Muscle layer of colon (tissue), 2 donors: ENCODE data around the gene TICRR.
A peak's percentile ranks its signal among the peaks of the same experiment; 100 is the strongest.

Experiments
- H3K27ac ChIP-seq: one replicate; pipeline ENCODE4 v1.7.0; 2013; ENCODE audit warnings: low read depth, mild to moderate bottlenecking, low read length, moderate library complexity
- H3K27me3 ChIP-seq, 2 donors: one replicate each; pipeline ENCODE4 v1.7.0; 2013; ENCODE audit warnings: low read length in 2 of 2, mild to moderate bottlenecking in 2 of 2; ENCODE audit not compliant: insufficient read depth in 2 of 2, control insufficient read depth in 1 of 2
- H3K36me3 ChIP-seq: one replicate; pipeline ENCODE4 v1.7.0; 2013; ENCODE audit warnings: mild to moderate bottlenecking, low read length; ENCODE audit not compliant: insufficient read depth
- H3K4me1 ChIP-seq: one replicate; pipeline ENCODE4 v1.7.0; 2013; ENCODE audit warnings: mild to moderate bottlenecking, low read length; ENCODE audit not compliant: insufficient read depth
- H3K4me3 ChIP-seq, 2 donors: one replicate each; pipeline ENCODE4 v1.7.0; 2013; ENCODE audit warnings: low read length in 2 of 2, low read depth in 1 of 2, mild to moderate bottlenecking in 1 of 2, moderate library complexity in 1 of 2
- H3K9ac ChIP-seq: one replicate; pipeline ENCODE4 v1.7.0; 2013; ENCODE audit warnings: low read length
- H3K9me3 ChIP-seq: one replicate; pipeline ENCODE4 v1.7.0; 2013; ENCODE audit warnings: mild to moderate bottlenecking, low read length
- donor health status: abdominal sarcoma.
- donor health status: Adenocarcinoma of cecum.

The TICRR gene, protein sequence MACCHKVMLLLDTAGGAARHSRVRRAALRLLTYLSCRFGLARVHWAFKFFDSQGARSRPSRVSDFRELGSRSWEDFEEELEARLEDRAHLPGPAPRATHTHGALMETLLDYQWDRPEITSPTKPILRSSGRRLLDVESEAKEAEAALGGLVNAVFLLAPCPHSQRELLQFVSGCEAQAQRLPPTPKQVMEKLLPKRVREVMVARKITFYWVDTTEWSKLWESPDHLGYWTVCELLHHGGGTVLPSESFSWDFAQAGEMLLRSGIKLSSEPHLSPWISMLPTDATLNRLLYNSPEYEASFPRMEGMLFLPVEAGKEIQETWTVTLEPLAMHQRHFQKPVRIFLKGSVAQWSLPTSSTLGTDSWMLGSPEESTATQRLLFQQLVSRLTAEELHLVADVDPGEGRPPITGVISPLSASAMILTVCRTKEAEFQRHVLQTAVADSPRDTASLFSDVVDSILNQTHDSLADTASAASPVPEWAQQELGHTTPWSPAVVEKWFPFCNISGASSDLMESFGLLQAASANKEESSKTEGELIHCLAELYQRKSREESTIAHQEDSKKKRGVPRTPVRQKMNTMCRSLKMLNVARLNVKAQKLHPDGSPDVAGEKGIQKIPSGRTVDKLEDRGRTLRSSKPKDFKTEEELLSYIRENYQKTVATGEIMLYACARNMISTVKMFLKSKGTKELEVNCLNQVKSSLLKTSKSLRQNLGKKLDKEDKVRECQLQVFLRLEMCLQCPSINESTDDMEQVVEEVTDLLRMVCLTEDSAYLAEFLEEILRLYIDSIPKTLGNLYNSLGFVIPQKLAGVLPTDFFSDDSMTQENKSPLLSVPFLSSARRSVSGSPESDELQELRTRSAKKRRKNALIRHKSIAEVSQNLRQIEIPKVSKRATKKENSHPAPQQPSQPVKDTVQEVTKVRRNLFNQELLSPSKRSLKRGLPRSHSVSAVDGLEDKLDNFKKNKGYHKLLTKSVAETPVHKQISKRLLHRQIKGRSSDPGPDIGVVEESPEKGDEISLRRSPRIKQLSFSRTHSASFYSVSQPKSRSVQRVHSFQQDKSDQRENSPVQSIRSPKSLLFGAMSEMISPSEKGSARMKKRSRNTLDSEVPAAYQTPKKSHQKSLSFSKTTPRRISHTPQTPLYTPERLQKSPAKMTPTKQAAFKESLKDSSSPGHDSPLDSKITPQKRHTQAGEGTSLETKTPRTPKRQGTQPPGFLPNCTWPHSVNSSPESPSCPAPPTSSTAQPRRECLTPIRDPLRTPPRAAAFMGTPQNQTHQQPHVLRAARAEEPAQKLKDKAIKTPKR (N-terminal part only)

GRCh38 chr15:89575146-89575655 is at the start of gene TICRR:
TSS of gene TICRR (plus strand) at chr15:89575469. CDS start at chr15:89575587, 118 bp downstream.
- Histone ChIP-seq H3K4me1 (no peaks in the 10 kb centered on the region), H3K36me3 (no peaks in the 10 kb centered on the region), H3K27ac (no peak within 1 kb of the TSS)

GRCh38 chr15:89526181-89526580 is 49.1 kb upstream of the TICRR start:
- Histone ChIP-seq H3K9me3 (no peaks in the 10 kb centered on the region), H3K4me1 (no peaks in the 10 kb centered on the region), H3K36me3 (no peaks in the 10 kb centered on the region), H3K27ac (no peak overlapping the region), H3K9ac (no peak overlapping the region), H3K27me3 (no peaks in the 10 kb centered on the region), H3K4me3 (no peak overlapping the region)

More at GRCh38 chr15:89575146-89575655, at the start of gene TICRR:
- H3K9me3 ChIP-seq, result no peaks in the 10 kb centered on the region
- H3K27me3 ChIP-seq, result no peaks in the 10 kb centered on the region
- peak within 1 kb of the TSS; percentile 78 to 84 for H3K4me3 ChIP-seq
- H3K9ac ChIP-seq, result no peak within 1 kb of the TSS

- no peaks in the 10 kb centered on the region for H3K4me1 ChIP-seq
- H3K27ac ChIP-seq, result no peak overlapping the region
- no peaks in the 10 kb centered on the region for H3K27me3 ChIP-seq
- H3K9me3 ChIP-seq, result no peaks in the 10 kb centered on the region
- H3K4me3 ChIP-seq, result no peak overlapping the region
- H3K36me3 ChIP-seq, result no peaks in the 10 kb centered on the region
- H3K9ac ChIP-seq, result no peak overlapping the region
Measured at GRCh38 chr15:89526601-89527441, 48.4 kb upstream of the TICRR start.

DNA sequence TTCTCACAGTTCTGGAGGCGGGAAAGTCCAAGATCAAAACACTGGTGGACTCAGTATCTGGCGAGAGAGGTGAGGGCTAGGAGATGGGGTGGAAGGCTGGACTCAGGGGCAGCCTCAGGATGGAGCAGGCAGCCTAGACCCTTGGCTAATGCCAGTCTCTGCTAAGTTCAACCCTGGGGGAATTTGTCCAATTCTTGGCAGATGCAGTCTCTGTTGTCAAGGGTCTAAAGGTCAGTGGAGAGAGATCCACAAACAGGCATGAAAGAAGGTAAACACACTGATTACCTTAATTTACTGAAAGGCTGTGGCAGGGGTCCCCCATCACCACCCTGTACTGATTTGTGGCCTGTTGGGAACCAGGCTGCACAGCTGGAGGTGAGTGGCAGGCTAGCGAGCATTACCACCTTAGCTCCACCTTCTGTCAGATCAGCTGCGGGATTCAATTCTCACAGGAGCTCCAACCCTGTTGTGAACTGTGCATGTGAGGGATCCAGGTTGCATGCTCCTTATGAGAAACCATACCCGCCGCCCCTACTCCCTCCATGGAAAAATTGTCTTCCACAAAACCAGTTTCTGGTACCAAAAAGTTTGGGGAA is 46.4 kb upstream of the TICRR start:
- no peaks in the 10 kb centered on the region for H3K4me1 ChIP-seq
- H3K9ac ChIP-seq, result no peak overlapping the region
- no peaks in the 10 kb centered on the region for H3K27me3 ChIP-seq
- H3K36me3 ChIP-seq, result no peaks in the 10 kb centered on the region
- no peak overlapping the region for H3K27ac ChIP-seq
- H3K9me3 ChIP-seq, result no peaks in the 10 kb centered on the region
- H3K4me3 ChIP-seq, result no peak overlapping the region

DNA sequence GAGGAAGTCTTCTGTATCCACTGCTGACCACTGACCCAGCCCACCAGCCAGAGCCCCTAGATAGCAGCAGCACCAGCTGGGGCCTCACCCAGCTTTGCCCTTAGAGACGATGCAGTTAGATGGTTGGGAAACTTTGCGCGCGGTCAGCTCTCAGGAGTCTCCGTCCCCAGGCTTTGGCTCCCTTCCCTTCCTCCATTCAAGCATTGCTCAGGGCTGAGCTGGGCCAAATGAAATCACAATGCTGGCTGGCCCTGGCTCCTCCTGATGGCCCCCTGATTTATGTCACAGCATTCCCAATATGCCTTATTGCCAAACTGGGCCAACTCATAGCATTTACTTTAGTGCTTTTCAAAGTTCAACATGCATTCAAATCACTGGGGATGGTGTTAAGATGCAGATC is 44.3 kb upstream of the TICRR start:
- Histone ChIP-seq H3K4me1 (no peaks in the 10 kb centered on the region), H3K27me3 (no peaks in the 10 kb centered on the region)

GRCh38 chr15:89531796-89532537 is 43.3 kb upstream of the TICRR start:
- no peak overlapping the region for H3K27ac ChIP-seq

More for the DNA sequence above, 44.3 kb upstream of the TICRR start:
- no peak overlapping the region for H3K4me3 ChIP-seq
- no peaks in the 10 kb centered on the region for H3K36me3 ChIP-seq
- no peak overlapping the region for H3K9ac ChIP-seq
- no peaks in the 10 kb centered on the region for H3K9me3 ChIP-seq
- H3K27ac ChIP-seq, result no peak overlapping the region

DNA sequence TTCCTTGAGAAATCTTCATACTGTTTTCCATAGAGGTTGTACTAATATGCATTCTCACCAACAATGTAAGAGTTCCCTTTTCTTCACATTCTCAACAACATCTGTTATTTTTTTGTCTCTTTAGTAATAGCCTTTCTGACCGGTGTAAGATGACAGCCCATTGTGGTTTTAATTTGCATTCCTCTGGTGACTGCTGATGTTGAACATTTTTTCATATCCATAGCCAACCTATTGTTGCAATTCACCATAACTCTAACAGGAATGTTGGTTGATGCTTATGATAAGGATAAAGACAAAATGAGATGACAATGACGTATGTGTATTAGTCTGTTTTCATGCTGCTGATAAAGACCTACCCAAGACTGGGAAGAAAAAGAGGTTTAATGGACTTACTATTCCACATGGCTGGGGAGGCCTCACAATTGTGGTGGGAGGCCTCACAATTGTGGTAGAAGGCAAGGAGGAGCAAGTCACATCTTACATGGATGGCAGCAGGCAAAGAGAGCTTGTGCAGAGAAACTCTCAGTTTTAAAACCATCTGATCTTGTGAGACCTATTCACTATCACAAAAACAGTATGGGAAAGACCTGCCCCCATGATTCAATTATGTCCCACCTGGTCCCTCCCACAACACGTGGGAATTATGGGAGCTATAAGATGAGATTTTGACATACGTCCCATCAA is 41.3 kb upstream of the TICRR start:
- Histone ChIP-seq H3K9me3 (no peaks in the 10 kb centered on the region), H3K27ac (no peak overlapping the region), H3K4me3 (no peak overlapping the region), H3K4me1 (no peaks in the 10 kb centered on the region), H3K9ac (no peak overlapping the region), H3K36me3 (no peaks in the 10 kb centered on the region), H3K27me3 (no peaks in the 10 kb centered on the region)

More at GRCh38 chr15:89531796-89532537, 43.3 kb upstream of the TICRR start:
- Histone ChIP-seq H3K36me3 (no peaks in the 10 kb centered on the region), H3K9ac (no peak overlapping the region), H3K9me3 (no peaks in the 10 kb centered on the region), H3K27me3 (no peaks in the 10 kb centered on the region), H3K4me1 (no peaks in the 10 kb centered on the region), H3K4me3 (no peak overlapping the region)

GRCh38 chr15:89539027-89539426 is 36.2 kb upstream of the TICRR start:
- H3K4me3 ChIP-seq, result no peak overlapping the region
- no peak overlapping the region for H3K27ac ChIP-seq
- no peaks in the 10 kb centered on the region for H3K9me3 ChIP-seq
- no peaks in the 10 kb centered on the region for H3K36me3 ChIP-seq
- H3K9ac ChIP-seq, result no peak overlapping the region
- no peaks in the 10 kb centered on the region for H3K4me1 ChIP-seq
- no peaks in the 10 kb centered on the region for H3K27me3 ChIP-seq

DNA sequence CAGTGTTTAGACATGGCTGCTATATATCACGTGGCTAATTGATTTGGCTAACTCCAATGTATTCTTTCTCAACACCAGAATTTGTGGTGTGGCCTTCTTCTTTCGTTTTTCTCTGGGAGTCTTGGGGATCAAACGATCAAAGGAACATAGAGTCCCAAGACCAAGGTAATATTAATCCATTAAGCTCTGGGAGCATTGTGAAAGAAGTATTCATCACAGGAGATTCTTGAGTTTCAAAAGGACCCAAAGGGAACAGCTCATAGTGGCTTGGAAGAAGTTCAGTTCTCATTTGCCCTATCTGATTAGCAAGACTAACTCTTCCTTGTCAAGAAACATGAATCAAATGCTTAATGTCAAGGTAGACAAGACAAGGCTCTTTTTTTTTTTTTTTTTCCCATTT is 32.9 kb upstream of the TICRR start:
- Histone ChIP-seq H3K9me3 (no peaks in the 10 kb centered on the region), H3K27ac (no peak overlapping the region)

More for the DNA sequence above, 32.9 kb upstream of the TICRR start:
- Histone ChIP-seq H3K4me3 (no peak overlapping the region), H3K4me1 (no peaks in the 10 kb centered on the region), H3K9ac (no peak overlapping the region), H3K27me3 (no peaks in the 10 kb centered on the region), H3K36me3 (no peaks in the 10 kb centered on the region)
